Measurements from ENCODE around the gene ATP8A1. TPM values are rescaled to one million over a fixed set of nuclear protein-coding genes. Genes with fewer than 3 reads are reported as not detected.

The ATP8A1 gene
- total RNA-seq, 4 donors from 2014 or later = 4.9 to 13.8 (median 5.2) TPM

- no peak for DNase-seq (ENCODE audit: low spot score in 2 of 2)
These were observed 257.5 kb downstream of the ATP8A1 start for GRCh38 chr4:42399393-42399792.

DNA sequence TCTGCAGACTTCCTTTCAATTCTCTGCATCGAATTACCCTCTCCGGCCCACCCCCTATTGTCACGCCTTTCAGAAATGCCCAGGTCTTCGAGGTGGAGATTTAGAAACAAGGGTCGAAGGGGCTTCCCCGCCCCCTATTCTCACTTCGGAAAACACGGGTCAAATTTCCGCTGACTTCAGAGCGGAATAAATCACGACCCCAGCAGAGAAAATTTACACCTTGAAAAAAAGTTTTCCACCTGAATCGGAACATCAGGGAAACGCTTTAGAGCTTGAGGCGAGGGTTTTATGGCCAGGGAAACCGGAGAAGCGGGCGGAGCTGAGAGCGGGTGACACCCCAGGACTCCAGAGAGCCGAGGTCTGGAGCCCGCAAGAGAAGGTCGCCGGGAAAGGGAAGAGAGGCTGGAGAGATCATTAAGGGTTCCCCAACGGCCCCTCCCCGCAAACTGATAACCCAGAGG, 258.0 kb downstream of the ATP8A1 start:
- 20 to 29% methylated on average over 24 of the region's 24 CpGs for WGBS, 2 donors
- intact Hi-C loops (cut with DNase I; ENCODE audit: low total_unique reads) = no loop called here
- TF ChIP-seq POLR2A (IDR thresholded peaks at IDR 0.05) (no peak), CTCF (IDR thresholded peaks at IDR 0.05) (no peak)
- DNase-seq (ENCODE audit: low spot score in 2 of 2) = no peak
- H3K4me3 ChIP-seq (ENCODE audit: low read depth, poor library complexity, severe bottlenecking) = peak overlapping the region; percentile 11

More at GRCh38 chr4:42399393-42399792, 257.5 kb downstream of the ATP8A1 start:
- intact Hi-C loops (cut with DNase I; ENCODE audit: low total_unique reads) = no loop called here
- 38 to 61% methylated on average over 10 of the region's 10 CpGs for WGBS, 2 donors
- TF ChIP-seq CTCF (IDR thresholded peaks at IDR 0.05) = no peak
- TF ChIP-seq POLR2A (IDR thresholded peaks at IDR 0.05) = no peak
- no peak overlapping the region for H3K4me3 ChIP-seq (ENCODE audit: low read depth, poor library complexity, severe bottlenecking)

DNA sequence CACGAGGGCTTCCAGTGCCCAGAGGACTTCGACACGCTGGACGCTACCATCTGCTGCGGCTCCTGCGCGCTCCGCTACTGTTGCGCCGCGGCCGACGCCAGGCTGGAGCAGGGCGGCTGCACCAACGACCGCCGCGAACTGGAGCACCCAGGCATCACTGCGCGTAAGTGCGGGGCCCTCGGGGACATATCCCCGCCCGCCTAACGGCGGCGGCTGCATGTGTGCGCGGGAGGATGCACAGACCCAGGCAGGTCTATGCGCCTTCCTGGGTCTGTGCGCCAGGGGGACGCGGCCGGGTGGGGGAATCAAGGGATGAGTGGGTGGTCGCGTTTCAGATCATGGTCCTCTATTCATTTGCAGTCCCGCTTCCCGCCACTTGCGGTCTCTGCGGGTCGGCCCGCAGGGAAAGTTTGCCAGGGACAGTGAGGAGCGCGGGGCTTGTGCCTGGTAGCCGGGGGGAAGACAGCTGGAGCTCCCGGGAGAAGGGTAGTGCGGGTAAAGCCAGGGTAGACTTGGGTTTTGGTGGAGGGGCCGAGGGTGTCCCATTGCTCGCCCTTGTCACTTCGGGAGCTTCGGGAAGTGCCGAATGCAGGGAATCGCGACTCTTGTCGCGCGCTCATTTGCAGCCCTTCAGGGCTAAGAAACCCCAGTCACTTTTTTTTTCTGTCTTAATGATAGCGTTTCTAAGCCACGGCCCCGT, 258.6 kb downstream of the ATP8A1 start:
- WGBS, 2 donors = 3% methylated on average over 22 to 30 of the region's 60 CpGs
- DNase-seq (ENCODE audit: low spot score in 2 of 2) = no peak
- intact Hi-C loops (cut with DNase I; ENCODE audit: low total_unique reads) = no loop called here
- peak overlapping the region; percentile 11 for H3K4me3 ChIP-seq (ENCODE audit: low read depth, poor library complexity, severe bottlenecking)
- TF ChIP-seq POLR2A (IDR thresholded peaks at IDR 0.05) (no peak), CTCF (IDR thresholded peaks at IDR 0.05) (no peak)

GRCh38 chr4:42397635-42398170, 259.2 kb downstream of the ATP8A1 start:
- 0 to 2% methylated on average over 10 to 36 of the region's 52 CpGs for WGBS, 2 donors
- no peak for DNase-seq (ENCODE audit: low spot score in 2 of 2)
- intact Hi-C loops (cut with DNase I; ENCODE audit: low total_unique reads) = no loop called here

DNA sequence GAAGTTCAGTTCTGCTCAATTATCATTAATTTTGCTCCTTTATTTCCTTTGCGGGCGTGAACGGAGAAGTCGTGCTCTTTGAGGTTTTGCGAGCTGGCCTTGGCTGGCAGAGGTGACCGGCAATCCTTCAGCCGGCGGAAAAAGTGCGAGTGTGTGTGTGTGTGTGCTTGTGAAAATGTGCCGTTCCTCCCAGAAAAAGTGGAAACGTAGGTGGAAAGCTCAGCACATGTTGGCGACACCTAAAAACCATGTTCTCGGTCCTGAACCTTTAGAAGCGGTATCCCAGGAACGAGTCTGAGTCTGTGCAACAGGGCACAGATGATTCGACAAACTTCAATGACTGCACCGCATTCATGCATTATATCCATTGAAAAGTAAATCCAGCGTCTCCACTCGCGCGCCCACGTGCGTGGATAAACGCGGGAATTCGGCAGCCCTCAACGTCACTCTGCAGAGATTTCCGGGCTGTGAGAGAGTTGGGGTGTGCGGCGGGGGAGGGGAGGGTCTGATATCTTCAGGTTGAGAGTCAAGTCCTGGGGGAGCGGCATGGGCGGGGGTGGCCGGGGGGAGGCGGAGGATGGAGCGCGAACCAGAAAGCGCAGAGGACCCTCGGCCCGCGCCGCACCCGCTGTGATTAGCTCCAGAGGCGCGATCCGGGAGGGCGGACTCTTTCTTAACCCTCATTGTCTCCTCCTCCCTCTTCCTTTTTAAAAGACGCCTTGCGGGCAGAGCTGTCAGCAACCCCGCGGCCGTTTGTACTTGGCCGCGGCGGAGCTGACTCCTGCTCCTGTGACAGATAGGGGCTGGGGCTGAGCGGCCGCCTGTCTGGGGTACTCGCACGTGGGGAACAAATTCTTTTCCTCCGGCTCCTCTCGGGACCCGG, 259.9 kb downstream of the ATP8A1 start, which contains the start of gene SHISA3:
SHISA3 (plus strand) TSS at position 737 of the 883 bp plus-strand sequence. CDS start 569 bp downstream, outside the sequence.
- TF ChIP-seq POLR2A (IDR thresholded peaks at IDR 0.05) (no peak), CTCF (IDR thresholded peaks at IDR 0.05) (no peak)
- intact Hi-C loops (cut with DNase I; ENCODE audit: low total_unique reads) = no loop called here
- no peak for DNase-seq (ENCODE audit: low spot score in 2 of 2)
- WGBS, 2 donors = 9 to 11% methylated on average over 57 to 58 of the region's 61 CpGs
- H3K4me3 ChIP-seq (ENCODE audit: low read depth, poor library complexity, severe bottlenecking) = peak within 1 kb of the TSS; percentile 11

More at GRCh38 chr4:42397635-42398170, 259.2 kb downstream of the ATP8A1 start:
- TF ChIP-seq CTCF (IDR thresholded peaks at IDR 0.05) (no peak), POLR2A (IDR thresholded peaks at IDR 0.05) (no peak)
- H3K4me3 ChIP-seq (ENCODE audit: low read depth, poor library complexity, severe bottlenecking) = peak overlapping the region; percentile 11
